ENCODE measurements around the gene TNIK.

TNIK gene

DNA sequence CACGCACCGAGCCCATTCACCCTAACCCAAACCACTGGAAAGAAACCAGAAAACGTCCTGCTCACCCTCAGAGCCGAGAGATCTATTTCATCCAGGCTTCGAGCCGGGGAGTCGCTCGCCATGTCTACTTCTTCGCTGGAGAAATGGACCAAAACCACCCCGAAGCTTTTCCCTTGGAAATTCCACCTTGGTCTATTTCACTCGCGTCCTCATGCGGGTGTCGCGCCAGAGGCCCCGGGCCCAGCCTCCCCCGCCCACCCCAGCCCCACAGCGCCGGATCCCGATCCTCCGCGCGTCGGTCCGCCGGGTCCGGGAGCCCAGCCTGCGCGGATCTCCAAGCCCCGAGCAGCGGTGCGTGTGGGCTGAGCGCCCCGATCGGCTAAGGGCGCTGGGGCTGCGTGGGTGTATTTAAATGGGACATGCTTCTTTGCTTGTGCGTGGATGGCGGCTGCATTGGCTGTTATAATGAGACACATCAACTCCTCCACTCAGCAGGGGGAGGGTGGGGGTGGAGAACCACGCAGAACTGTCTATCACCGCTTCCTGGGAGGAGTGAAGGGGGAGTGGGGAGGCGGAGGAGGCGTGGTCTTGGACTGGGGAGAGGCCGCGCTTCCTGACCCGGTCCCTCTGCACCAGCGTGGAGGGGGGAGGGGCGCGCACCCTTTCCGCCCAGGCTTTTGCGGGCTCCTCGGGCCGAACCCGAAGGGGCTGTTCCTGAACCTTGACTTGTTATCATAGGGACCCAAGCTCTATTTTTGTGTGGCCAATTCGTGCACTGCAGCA, at the start of gene TNIK:
TSS of gene TNIK (minus strand) at position 464 of the 783 bp plus-strand sequence. CDS start at position 122, 342 bp downstream.
- peak; percentile 91 to 93 for DNase-seq (ENCODE audit: low read depth in 2 of 2)

DNA sequence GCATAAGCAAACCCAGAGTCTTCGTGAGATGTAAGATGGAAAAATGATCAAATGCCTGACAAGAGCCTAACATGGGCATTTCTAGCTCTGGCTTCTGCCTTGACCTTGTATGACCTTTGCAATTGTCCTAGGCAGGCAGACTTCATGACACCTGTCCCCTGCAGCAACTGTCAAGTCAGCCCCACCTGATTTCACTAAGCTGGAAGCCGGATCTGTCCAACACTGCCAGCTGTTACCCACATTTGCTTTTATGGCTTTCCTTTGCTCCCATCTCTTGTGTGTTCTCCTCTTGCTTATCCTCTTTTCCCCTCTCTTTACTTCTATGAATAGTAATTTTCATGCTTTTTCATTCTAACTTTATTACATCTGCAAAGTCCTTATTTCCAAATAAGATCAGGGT, 48.5 kb upstream of the TNIK start:
- no peak for DNase-seq (ENCODE audit: low read depth in 2 of 2)

DNA sequence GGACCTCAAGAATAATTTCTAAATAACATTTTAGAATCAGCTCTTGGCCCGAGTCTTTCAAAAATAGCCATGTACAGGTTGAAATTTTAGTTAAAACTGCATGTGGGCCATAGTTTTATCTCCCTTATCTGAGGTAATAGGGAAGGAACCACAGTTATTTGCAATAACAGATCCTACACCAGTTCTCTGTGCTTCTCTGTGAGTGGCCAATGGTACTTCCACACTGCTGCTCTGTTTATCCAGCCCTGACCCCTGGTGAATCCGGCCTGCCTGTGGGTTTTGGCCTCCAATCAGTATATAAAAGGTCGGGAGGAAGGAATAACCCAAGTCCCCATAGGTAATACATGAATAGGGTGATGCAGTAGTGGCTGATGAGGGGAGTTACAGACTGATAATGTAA, 48.0 kb upstream of the TNIK start:
- no peak for DNase-seq (ENCODE audit: low read depth in 2 of 2)

DNA sequence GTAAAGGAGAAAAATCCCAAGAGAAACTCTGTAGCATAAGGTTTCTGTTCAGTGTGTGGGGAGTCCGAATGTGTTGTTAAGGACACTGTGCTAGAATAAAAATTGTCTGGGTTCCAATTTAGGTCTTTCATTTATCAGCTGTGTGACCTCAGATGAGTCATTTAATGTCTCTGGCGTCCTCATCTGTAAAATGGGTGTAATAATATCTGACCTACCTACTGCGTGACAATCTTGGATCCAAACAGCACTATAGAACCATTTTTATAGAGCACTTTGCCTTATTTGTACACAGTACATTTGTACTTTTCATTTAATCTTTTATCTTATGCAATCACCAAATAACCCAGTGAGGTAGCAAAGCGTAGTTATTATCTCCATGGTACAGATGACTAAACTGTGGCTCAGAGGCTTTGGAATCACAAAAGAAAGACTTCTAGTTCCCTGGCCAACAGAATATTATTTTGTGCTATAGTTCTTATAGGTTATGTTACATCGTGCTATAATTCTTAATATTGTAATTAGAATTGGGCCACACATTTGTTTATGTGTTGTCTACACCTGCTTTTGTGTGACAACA, 46.6 kb upstream of the TNIK start:
- DNase-seq (ENCODE audit: low read depth in 2 of 2) = no peak

DNA sequence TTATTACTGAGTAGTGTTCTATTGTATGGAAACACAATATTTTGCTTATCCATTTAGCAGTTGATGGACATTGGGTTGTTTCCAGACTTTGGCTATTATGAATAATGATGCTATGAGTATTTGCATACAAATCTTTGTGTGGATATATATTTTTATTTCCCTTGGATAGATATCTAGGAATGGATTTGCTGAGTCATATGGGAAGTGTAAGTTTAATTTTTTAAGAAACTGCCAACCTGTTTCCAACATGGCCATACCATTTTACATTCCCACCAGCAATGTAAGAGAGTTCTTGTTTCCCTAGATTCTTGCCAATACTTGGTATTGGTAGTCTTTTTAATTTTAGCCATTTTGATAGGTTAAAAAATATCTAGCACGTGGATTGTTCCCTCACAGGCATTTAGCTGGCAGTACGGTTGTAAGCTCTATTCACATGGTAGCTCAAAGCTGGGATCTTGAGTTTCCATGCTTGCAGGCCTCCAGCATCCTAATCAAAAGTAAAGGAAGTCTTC, 45.7 kb upstream of the TNIK start:
- no peak for DNase-seq (ENCODE audit: low read depth in 2 of 2)

DNA sequence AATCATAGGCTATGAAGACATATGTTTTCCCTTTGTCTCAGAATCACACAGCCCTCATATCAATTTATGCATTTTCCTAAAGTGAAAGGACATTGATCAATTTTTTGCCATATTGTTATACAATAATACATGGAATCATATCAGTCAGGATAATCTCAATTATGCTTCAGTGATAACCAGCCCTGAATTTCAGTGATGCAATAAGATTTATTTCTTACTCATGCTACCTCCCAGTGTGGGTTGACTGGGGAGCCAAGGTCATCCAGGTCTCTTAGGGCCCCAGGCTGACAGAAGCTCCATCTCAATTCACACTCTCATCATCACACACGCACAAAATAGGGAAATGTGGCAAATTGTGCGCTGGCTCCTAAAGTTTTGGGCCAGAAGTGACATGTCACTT, 44.2 kb upstream of the TNIK start:
- DNase-seq (ENCODE audit: low read depth in 2 of 2) = no peak

DNA sequence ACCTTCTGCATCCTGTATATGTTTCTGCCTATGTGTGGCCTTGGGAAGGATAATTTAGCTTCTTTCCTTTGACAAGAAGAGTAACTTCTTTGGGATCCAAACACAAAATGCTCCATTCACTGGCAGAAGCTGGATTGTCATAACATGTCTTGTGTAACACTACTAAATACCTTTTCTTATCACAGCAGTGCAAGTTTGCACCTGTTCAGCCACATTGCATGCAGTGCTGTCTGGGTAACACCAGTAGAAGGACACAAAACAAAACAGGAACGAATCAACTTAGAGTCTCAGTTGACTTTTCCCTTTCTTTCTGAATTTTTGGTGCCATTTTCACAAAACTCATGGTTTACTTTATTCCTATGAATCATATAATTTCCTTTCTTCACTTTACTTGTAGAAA, 43.6 kb upstream of the TNIK start:
- no peak for DNase-seq (ENCODE audit: low read depth in 2 of 2)

DNA sequence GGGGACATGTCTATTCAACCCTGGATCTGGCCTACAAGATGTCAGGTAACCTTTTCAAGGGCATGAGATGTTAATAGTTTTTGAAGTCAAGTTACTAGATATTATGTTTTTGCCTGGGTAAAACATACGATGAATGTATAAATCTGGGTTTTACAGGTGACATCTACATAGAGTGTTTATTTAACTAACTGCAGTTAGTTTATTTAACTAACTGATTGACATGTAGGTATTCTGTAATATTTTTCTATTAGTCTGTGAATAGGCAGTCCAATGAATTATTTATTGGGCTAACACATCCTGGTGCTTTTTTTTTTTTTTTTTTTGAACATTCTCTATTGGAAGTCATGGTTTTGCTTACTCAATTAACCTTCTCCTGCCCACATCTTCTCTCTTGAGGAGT, 38.7 kb upstream of the TNIK start:
- DNase-seq (ENCODE audit: low read depth in 2 of 2) = no peak

DNA sequence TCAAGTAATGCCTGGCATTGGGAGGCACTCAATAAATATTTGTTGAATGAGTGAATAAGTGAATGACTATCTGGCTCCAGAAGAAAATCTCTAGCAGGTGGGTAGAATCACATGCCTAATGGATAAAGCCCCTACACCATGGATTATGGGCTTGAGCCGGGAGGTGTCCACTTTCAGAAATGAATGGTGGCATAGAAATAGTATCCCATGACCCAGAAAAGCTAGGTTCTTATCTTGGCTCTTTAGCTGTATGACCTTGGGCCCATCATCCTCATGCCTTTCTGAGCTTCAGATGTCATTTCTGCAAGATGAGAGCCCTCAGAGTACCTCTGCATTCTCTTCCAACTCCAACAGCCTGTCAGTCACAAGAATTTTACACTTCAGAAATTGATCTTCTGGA, 37.3 kb upstream of the TNIK start:
- no peak for DNase-seq (ENCODE audit: low read depth in 2 of 2)

DNA sequence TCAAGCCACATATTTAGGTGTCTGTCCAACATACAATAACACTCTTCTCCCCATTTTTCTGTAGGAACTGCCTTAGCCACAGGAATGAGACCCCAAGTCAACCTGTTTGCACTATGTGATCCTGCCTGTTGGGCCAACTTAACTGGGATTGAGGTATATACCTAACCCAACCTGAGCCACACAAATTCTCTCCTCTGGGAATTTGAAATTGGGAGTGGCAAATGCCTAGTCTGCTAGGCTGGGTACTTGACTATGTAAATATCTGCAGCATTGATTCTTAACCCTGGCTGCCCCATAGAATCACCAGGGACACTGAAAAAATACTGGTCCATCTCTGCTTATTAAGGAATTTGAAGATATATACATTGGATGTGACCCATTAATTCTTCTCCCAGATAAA, 35.2 kb upstream of the TNIK start:
- DNase-seq (ENCODE audit: low read depth in 2 of 2) = no peak

DNA sequence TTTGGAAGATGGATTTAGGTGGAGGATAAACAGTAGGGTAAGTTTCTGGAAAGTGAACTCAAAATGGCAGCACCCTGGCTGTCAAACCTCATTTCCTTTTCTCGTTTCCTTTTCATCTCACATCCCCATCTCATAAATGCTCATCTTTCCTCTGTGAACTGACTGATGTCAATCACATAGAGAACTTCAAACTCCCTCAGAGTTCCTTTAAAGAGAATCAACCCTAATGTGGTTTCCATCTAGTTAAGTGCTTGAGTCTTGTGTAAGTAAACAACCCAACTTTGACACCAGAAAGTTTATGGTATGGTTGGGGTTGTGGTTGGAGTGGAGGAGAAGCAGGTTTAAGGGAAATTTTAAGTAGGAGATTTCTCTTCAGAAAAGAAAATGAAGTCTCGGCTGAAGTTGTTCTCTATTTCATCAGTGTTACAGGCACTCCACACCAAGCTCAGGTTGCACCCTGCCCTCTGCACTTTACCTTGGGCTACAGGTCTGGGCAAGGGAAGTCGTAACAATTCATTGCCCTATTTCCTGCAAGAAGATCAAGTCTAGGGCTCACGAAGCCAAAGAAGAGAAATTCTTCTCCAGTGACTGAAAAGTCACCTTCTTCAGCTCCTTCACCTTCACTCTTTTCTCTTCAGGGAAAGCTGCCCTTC, 34.4 kb upstream of the TNIK start:
- DNase-seq (ENCODE audit: low read depth in 2 of 2) = no peak

DNA sequence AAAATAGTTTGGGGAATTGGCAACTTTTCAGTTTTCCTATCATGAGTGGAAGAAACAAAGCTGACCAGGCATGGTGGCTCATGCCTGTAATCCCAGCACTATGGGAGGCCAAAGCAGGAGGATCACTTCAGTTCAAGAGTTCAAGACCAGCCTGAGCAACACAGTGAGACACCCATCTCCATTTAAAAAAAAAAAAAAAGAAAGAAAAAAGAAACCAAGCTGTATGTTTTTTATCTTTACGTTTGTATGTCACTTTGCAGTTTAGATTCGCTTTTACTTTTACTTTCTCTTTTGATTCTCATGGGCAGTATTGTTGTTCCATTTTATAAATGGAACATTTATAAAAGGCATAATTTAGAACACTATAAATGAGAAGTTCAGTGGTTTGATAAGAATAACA, 31.2 kb upstream of the TNIK start:
- DNase-seq (ENCODE audit: low read depth in 2 of 2) = no peak

DNA sequence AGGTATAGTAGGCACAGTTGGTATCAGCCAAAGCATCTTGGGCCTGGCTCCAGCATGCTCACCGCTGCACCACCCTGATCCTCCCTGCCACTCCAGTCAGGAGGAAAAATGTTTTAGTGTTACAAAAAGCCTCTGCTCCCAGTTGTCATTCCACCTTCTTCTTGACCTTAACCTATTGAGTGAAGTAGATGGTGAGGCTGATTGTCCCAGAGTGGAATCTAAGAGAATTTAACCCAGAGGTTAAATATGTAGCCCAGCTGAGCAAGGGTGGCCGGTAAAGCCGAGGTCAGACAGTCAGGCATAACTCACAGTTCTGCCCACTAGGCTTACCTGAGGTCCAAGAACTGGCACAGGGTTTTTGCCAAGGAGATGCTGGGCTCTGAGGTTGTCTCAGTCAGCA, 30.7 kb upstream of the TNIK start:
- DNase-seq (ENCODE audit: low read depth in 2 of 2) = no peak

DNA sequence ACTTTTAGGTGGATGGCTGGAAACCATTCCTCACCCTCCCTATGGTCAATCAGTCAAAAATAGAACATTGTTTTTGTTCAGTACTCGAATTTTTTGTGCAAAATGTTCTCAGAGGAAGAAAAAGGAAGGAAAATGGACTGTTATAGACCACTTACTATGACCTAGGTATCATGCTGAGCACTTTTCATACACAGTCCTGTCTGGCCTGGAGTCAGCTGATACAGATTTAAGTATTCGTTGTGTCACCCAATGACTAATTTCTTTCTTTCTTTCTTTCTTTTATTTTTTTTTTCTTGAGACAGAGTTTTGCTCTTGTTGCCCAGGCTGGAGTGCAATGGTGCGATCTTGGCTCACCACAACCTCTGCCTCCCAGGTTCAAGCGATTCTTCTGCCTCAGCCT, 29.1 kb upstream of the TNIK start:
- no peak for DNase-seq (ENCODE audit: low read depth in 2 of 2)

DNA sequence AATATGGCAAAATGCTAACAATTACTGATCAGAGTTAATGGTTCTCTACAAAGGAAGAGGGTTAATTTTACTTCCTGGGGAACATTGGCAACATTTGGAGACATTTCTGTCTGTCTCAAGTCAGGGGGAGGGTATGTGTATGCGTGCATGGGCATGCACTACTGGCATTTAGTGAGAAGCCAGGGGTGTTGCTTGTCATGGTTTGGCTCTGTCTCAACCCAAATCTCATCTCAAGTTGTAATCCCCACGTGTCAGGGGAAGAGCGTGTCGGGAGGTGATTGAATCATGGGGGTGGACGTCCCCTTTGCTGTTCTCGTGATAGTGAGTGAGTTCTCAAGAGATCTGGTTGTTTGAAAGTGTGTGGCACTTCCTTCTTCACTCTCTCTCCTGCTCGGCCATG, 28.3 kb upstream of the TNIK start:
- no peak for DNase-seq (ENCODE audit: low read depth in 2 of 2)

DNA sequence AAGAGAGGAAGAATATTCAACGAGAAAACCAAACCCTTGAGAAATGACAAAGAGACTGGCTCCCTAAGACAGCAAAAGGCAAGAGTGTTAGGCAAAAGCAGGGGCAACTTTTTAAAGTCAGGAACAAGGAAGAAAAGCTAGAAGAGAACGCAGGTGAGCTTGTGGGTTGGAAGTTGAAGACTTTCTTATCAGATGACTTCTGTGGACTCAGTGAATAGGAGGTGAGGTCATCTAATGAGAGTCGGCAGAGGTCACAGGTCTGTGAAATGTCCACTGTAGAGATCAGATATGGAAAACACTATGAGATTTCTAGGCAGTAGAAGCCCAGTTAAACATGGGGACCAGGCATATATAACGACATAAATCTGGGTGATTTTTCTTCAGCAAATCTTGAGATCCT, 27.2 kb upstream of the TNIK start:
- DNase-seq (ENCODE audit: low read depth in 2 of 2) = no peak

DNA sequence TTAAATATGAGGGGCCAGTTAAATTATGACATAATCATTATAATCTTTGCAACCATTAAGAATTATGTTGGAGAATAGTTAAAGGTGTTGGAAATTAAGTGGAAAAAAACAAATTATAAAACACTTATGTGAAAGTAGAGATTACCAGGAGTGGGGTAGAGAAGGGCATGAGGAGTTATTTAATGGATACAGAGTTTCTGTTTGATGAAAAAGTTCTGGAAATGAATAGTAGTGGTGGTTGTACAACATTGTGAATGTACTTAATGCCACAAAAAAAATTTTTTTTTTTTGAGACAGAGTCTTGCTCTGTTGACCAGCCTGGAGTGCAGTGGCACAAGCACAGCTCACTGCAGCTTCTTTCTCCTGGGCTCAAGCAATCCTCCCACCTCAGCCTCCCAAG, 25.1 kb upstream of the TNIK start:
- DNase-seq (ENCODE audit: low read depth in 2 of 2) = no peak

DNA sequence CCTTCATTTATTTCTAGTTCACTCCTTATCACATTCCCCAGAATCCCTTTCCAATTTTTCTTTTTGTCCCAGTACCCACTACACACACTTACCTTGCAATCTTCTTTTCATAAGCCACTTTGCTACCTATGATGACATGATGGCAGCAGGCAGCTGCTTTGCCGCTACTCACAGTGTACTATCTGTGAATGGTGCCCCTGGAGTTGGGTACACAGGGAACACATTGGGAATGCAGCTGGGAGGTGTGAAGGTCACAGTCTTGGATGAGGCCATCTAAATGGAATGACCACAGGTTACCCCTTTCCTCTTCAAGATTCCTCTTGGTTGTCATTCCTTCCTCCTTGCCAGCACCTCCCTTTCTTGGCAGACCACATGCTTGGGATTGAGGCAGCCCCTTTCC, 20.8 kb upstream of the TNIK start:
- no peak for DNase-seq (ENCODE audit: low read depth in 2 of 2)

DNA sequence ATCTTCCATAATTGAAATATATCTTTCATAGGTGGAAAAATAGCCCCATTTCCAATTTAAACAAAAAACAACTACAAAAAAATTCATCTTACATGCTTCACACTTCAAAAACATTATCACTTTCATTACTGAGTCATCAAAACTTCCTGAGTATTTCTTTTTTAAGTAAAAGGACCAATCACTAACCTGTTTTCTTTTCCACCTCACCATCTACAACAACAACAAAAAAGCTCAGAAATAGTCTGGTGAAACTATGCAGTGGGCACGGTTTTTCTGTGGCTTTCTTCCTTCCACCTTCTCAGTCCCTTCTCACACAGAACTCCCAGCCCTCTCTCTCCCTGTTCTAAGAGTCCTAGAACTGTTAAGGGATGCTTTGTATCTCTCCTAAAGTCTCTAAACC, 20.3 kb upstream of the TNIK start:
- DNase-seq (ENCODE audit: low read depth in 2 of 2) = no peak

DNA sequence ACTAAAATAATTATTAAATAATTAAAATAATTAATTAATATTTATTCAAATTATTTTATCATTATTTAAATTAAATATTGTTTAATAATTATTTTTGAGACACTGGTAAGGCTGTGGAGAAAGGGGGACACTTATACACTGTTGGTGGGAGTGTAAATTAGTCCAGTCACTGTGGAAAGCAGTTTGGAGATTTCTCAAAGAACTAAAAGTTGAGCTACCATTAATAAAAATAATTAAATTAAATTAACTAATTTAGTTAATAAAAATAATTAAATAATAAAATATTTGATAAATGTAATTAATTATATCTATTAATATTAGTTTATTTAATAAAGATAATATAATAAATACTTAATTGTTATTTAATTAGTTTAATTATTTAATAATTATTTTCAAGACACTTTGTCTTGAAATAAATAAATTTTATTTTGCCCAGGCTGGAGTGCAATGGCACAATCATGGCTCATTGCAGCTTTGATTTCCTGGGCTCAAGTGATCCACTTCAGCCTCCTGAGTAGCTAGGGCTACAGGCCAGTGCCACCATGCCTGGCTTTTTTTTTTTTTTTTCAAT, 16.4 kb upstream of the TNIK start:
- DNase-seq (ENCODE audit: low read depth in 2 of 2) = no peak

DNA sequence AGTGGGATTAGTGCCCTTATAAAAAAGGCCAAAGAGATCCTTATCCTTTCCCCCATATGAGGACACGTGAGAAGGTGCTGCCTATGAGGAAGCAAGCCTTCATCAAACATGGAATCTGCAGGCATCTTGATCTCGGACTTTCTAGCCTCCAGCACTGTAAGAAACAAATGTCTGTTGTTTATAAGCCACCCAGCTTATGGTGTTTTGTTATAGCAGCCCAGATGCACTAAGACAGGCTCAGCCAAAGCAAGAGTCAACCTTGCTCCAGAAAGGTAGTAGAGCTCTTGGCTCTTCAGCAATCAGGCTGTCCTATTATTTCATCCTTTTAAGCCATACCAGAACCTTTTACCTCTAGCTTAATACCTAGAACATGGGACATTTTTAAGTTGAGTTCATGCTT, 12.3 kb upstream of the TNIK start:
- no peak for DNase-seq (ENCODE audit: low read depth in 2 of 2)

DNA sequence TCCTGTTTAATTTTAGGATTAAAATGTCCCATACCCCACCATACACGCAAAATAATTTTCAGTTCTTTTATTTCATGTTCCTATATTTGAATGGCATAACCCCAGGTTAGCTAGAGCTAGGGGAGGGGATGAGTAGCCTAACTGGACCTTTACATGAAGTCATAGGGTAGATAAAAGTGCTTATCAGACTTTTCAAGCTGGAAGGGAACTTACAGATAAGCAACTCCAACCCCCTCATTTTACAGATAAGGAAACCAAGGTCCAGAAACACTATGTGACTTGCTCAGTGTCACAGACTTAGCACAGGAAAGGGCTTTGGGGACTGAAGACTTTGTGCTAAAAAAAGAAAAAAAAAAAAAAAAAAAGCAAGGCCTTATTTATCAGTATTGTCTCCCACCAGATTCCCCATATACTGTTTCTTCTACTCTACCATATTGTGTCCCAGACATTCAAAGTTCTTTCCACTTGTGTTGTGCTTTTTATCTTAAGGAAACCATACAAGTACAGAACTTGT, 10.6 kb upstream of the TNIK start:
- DNase-seq (ENCODE audit: low read depth in 2 of 2) = no peak

DNA sequence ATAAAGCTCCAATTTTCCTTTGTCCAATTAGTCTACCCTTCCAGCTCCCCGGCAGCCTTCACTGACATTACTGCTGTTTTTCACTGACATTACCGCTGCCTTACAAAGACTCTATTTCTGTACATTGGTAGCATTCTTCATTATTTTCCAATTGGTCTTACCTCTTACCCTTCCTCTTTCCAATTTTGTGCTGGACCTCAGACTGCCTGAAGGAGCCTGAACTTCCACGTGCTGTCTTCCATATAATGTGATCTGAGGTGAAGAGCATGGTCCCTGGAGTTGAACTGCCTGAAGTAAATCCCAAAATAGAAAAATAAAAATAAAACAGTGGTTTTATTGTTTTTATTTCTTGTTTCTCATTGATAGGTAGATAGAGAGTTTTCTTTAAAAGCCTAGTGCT, 9.2 kb upstream of the TNIK start:
- no peak for DNase-seq (ENCODE audit: low read depth in 2 of 2)

All from stimulated activated CD4-positive, alpha-beta T cell treated with anti-CD3 and anti-CD28 coated beads, Interleukin-15, amount 100 ng/mL, for 48 hours (primary cell).